Transverse colon (tissue), 4 donors: ENCODE measurements around the gene PLCXD1. TPM values are rescaled to one million over a fixed set of nuclear protein-coding genes. Genes with fewer than 3 reads are reported as not detected.

Experiments
- DNase-seq: peaks from one replicate; pipeline ENCODE4 v3.0.0-alpha.2; 2019
- H3K27ac ChIP-seq, 4 donors: fragments of 200-600 bp; sonication (generic); 2 replicates each; pipeline ENCODE4 v1.5.1; 2016 to 2018; ENCODE audit warnings: inconsistent platforms in 4 of 4
- H3K27me3 ChIP-seq: fragments of 200-600 bp; sonication (generic); 2 replicates; pipeline ENCODE4 v1.5.1; 2017; ENCODE audit warnings: inconsistent platforms
- H3K36me3 ChIP-seq, 4 donors: fragments of 200-600 bp; sonication (generic); 2 replicates each; pipeline ENCODE4 v1.5.1; 2017 to 2019; ENCODE audit warnings: inconsistent platforms in 4 of 4
- H3K4me1 ChIP-seq, 4 donors: fragments of 200-600 bp; sonication (generic); 2 replicates each; pipeline ENCODE4 v1.5.1; 2017 to 2020; ENCODE audit warnings: inconsistent platforms in 4 of 4
- H3K4me3 ChIP-seq, 4 donors: fragments of 200-600 bp; sonication (generic); 1 replicate in 1 of 4; 2 replicates in 3 of 4; pipeline versions ENCODE4 v1.5.1 to v1.6.1; 2017 to 2019; ENCODE audit warnings: inconsistent platforms in 4 of 4
- H3K9me3 ChIP-seq, 2 donors: fragments of 200-600 bp; sonication (generic); 2 replicates each; pipeline ENCODE4 v1.5.1; 2017 to 2019; ENCODE audit warnings: inconsistent platforms in 2 of 2
- EP300 ChIP-seq: sonication (generic); formaldehyde crosslinking; IDR thresholded peaks from one replicate; pipeline ENCODE4 v1.6.1; 2017; ENCODE audit warnings: antibody characterized with exemption, low read depth
- POLR2A ChIP-seq: fragments of 450-650 bp; IDR thresholded peaks from one replicate; pipeline ENCODE4 v1.6.1; 2016; ENCODE audit warnings: antibody characterized with exemption, mild to moderate bottlenecking, moderate library complexity
- POLR2AphosphoS5 ChIP-seq, 3 donors: sonication (generic); formaldehyde crosslinking; IDR thresholded peaks; one replicate each; pipeline ENCODE4 v1.6.1; 2016; ENCODE audit warnings: antibody characterized with exemption in 3 of 3
- WGBS, 2 donors: methylation state at CpG; one replicate each; pipeline ENCODE4 v1.1.5; 2018; ENCODE audit warnings: low coverage in 1 of 2; 5-methylcytosine and 5-hydroxymethylcytosine counted together
- in situ Hi-C, 4 donors: fragments of 200-750 bp; cut with MboI; loops; one replicate each; pipeline versions ENCODE4 v1.15.0 to v1.15.1; 2017; ENCODE audit warnings: low sequenced_read_pairs in 3 of 4, low pct_ligation_motif_present in 1 of 4, low pct_unique_long_range_greater_than_20kb in 1 of 4
- intact Hi-C: fragments of 100-400 bp; cut with DNase I; formaldehyde crosslinking; loops from one replicate; pipeline ENCODE4 v1.15.1; 2023; ENCODE audit warnings: low total_unique reads
- total RNA-seq, 4 donors: library from RNA; depleted of rRNA; stranded (reverse); fragments of >200 nt; gene quantifications; one replicate each; pipeline ENCODE4 v1.1.0, GENCODE V29; 2016
- TF ChIP-seq, protein P1 (sequence below), 5 experiments: fragments of 200-600 bp in 3 of 5; fragments of 450-650 bp in 2 of 5; sonication (generic) in 3 of 5; IDR thresholded peaks; 1 replicate in 2 of 5; 2 replicates in 3 of 5; pipeline ENCODE4 v1.5.1; 2016 to 2017; ENCODE audit warnings: antibody characterized with exemption in 5 of 5, inconsistent platforms in 3 of 5, mild to moderate bottlenecking in 2 of 5, moderate library complexity in 1 of 5

Gene PLCXD1
- total RNA-seq, 4 donors from 2014 or later = 3.8 to 21.3 (median 13.8) TPM

- in situ Hi-C loops = no loop called here
- TF ChIP-seq, protein P1, sequence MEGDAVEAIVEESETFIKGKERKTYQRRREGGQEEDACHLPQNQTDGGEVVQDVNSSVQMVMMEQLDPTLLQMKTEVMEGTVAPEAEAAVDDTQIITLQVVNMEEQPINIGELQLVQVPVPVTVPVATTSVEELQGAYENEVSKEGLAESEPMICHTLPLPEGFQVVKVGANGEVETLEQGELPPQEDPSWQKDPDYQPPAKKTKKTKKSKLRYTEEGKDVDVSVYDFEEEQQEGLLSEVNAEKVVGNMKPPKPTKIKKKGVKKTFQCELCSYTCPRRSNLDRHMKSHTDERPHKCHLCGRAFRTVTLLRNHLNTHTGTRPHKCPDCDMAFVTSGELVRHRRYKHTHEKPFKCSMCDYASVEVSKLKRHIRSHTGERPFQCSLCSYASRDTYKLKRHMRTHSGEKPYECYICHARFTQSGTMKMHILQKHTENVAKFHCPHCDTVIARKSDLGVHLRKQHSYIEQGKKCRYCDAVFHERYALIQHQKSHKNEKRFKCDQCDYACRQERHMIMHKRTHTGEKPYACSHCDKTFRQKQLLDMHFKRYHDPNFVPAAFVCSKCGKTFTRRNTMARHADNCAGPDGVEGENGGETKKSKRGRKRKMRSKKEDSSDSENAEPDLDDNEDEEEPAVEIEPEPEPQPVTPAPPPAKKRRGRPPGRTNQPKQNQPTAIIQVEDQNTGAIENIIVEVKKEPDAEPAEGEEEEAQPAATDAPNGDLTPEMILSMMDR (IDR thresholded peaks at IDR 0.05) = no peak
- TF ChIP-seq POLR2A = no peak
- TF ChIP-seq EP300 = no peak
- TF ChIP-seq POLR2AphosphoS5 (IDR thresholded peaks at IDR 0.05) = no peak
- H3K9me3 ChIP-seq = no peaks in the 10 kb centered on the region
- H3K27me3 ChIP-seq = no peaks in the 10 kb centered on the region
- H3K4me1 ChIP-seq = no peaks in the 10 kb centered on the region
- WGBS, 2 donors = 95 to 96% methylated on average over 9 to 65 of the region's 69 CpGs
- H3K36me3 ChIP-seq = peaks cover 0 to 41% (median 16%) of the 10 kb centered on the region in 4 donors
- DNase-seq = no peak
- intact Hi-C loops = no loop called here
- H3K27ac ChIP-seq = no peak overlapping the region
- no peak overlapping the region for H3K4me3 ChIP-seq
These were observed 30.3 kb downstream of the PLCXD1 start for GRCh38 chrX:311156-312129.

DNA sequence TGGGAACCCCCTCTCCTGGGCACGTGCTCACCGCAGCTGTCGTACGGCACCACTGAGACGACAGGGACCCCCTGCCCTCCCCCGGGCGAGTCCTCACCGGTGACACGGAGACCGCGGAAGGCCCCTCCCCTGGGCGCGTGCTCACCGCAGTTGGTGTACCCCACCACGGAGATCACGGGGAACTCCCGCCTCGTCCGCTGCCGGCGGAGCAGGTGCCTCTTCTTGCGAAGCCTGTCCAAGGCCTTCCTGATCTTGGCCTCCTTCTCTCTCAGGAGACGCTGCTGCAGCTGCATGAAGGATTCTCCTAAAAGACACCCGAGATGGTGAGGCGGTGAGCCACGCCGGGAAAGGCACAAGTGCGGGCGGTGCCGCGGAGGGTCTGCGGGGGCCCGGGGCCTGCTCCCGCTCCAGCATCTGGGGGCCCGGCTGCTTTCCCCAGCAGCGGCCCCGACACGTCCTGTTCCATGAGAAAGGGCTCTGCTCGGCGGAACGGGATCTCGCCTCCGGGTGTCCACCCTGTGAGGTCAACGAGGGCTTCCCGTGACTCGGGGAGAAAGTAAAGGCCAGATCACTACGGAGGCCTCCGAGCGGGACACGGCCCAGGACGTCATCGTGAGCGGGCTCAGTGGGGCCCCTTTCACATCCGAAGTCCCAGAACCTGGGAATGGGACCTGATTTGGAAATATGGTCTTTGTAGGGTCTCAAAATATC, 31.6 kb downstream of the PLCXD1 start:
- H3K27ac ChIP-seq = no peak overlapping the region
- WGBS, 2 donors = 86 to 88% methylated on average over 16 to 50 of the region's 54 CpGs
- DNase-seq = no peak
- TF ChIP-seq POLR2AphosphoS5 (IDR thresholded peaks at IDR 0.05) (no peak), POLR2A (no peak), EP300 (no peak)
- TF ChIP-seq, protein P1 (IDR thresholded peaks at IDR 0.05) = no peak
- H3K27me3 ChIP-seq = no peaks in the 10 kb centered on the region
- intact Hi-C loops = no loop called here
- H3K4me3 ChIP-seq = no peak overlapping the region
- H3K4me1 ChIP-seq = peaks cover 0 to 2% (median 1%) of the 10 kb centered on the region in 4 donors
- H3K36me3 ChIP-seq = peaks cover 0 to 41% (median 11%) of the 10 kb centered on the region in 4 donors
- no peaks in the 10 kb centered on the region for H3K9me3 ChIP-seq
- in situ Hi-C loops = no loop called here

DNA sequence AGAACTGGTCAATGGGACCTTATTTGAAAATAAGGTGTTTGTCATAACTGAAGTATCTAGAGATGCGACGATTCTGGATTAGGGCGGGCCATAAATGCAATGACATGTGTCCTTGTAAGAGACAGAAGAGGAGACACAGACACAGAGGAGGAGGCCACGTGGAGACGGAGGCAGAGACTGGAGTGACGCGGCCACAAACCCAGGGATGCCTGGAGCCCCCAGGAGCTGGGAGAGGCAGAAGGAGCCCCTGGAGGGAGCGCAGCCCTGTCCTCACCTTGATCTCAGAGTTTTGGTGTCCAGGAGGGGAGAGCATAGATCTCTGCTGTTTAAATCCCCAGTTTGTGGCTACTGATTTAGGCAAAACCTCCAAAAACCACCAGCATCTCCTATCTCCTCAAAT, 32.4 kb downstream of the PLCXD1 start:
- no peaks in the 10 kb centered on the region for H3K27me3 ChIP-seq
- DNase-seq = no peak
- no peak overlapping the region for H3K4me3 ChIP-seq
- in situ Hi-C loops = no loop called here
- WGBS, 2 donors = 89 to 95% methylated on average over 4 to 8 of the region's 8 CpGs
- H3K27ac ChIP-seq = no peak overlapping the region
- peaks cover 0 to 41% (median 11%) of the 10 kb centered on the region in 4 donors for H3K36me3 ChIP-seq
- no peak for TF ChIP-seq POLR2AphosphoS5 (IDR thresholded peaks at IDR 0.05)
- no peak for TF ChIP-seq POLR2A
- no peak for TF ChIP-seq EP300
- TF ChIP-seq, protein P1 (IDR thresholded peaks at IDR 0.05) = no peak
- no peaks in the 10 kb centered on the region for H3K9me3 ChIP-seq
- peaks cover 0 to 4% (median 1%) of the 10 kb centered on the region in 4 donors for H3K4me1 ChIP-seq
- intact Hi-C loops = no loop called here

- no peaks in the 10 kb centered on the region for H3K27me3 ChIP-seq
- peaks cover 0 to 4% (median 1%) of the 10 kb centered on the region in 4 donors for H3K4me1 ChIP-seq
- WGBS, 2 donors = 97% methylated on average over 34 of the region's 34 CpGs; no CpG with 5 or more reads in 1 of the 2 donors
- H3K27ac ChIP-seq = no peak overlapping the region
- in situ Hi-C loops = no loop called here
- DNase-seq = no peak
- TF ChIP-seq POLR2A = no peak
- no peak for TF ChIP-seq EP300
- TF ChIP-seq POLR2AphosphoS5 (IDR thresholded peaks at IDR 0.05) = no peak
- TF ChIP-seq, protein P1 (IDR thresholded peaks at IDR 0.05) = no peak
- H3K9me3 ChIP-seq = no peaks in the 10 kb centered on the region
- H3K36me3 ChIP-seq = peaks cover 0 to 38% (median 11%) of the 10 kb centered on the region in 4 donors
- intact Hi-C loops = no loop called here
- no peak overlapping the region for H3K4me3 ChIP-seq
These were observed 32.9 kb downstream of the PLCXD1 start for GRCh38 chrX:314049-314448.
